HUDEP-2 (cell line): ENCODE results near the gene KRT78.
"Not testable (repeated sequence)": the region's sequence is repeated elsewhere in the genome, so short reads cannot be mapped to it uniquely, and the experiment has no call there.

Experiments used
- DNase-seq, 76 experiments: peaks; one replicate each; lab custom pipeline; 2025; ENCODE audit not compliant: unreplicated experiment in 76 of 76; lab: John Stamatoyannopoulos, UW

KRT78 gene

DNA sequence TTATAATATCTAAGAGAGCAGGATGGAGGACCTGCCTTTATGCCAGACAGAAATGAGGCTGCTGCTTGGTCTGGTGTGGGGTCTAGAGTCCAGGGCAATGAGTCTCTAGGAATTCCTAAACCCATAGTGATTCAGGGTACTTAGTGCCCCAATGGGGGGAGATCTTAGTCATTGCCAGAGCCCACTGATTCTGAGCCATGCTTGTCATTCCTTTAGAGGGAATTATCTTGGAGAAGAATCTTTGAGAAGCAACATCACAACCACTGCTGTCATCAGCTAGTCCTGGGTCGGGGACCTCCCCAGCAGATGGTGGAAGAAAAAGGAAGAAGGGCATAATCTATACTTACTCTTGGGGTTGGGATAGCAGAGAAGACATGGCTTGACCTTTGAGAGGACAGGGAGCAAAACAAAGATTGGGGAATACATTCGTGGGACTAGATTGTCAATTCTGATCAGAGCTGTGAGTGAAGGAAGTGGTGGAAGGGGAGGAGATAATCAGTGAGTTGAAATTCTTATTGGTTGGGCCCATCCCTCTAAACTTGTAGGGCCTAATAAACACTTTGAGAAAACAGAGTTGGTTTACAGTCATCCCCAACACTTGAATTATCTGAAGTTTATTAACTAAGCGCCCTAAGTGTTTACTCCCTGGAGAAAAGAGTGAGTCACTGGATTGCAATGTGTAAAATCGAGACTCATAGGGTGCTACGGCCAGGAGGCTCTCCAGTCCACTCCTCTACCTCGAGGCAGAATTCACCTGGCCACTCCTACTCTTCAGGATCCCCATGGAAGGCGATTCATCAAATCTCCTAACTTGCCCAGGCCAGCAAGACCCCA lies 49.9 kb downstream of the KRT78 start:
- DNase-seq, result no peak

DNA sequence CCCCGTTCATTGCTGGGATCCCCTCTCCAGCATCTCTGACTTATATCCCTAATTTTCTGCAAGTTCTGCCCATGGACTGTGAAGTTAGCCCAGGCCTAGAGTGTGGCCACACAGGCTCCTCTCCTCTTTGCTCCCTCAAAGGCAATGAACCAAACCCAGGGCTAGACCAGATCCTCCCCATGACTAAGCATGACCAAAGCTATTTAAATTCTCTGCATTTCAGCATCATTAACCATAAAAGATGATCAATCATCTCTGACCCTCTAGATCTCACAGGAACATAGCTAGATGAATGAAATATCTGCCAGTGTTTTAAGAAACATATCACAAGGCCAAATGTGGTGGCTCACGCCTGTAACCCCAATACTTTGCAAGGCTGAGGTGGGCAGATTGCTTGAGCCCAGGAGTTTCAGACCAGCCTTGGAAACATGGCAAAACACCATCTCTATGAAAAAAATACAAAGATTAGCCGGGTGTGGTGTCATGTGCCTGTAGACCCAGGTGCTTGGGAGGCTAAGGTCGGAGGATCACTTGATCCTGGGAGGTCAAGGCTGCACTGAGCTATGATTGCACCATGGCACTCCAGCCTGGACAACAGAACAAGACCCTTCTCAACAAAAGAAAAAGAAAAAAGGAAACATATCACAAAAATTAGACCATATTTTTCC lies 50.7 kb downstream of the KRT78 start:
- peak in 7 of 76 experiments; percentile 7 to 29 (median 17) for DNase-seq

DNA sequence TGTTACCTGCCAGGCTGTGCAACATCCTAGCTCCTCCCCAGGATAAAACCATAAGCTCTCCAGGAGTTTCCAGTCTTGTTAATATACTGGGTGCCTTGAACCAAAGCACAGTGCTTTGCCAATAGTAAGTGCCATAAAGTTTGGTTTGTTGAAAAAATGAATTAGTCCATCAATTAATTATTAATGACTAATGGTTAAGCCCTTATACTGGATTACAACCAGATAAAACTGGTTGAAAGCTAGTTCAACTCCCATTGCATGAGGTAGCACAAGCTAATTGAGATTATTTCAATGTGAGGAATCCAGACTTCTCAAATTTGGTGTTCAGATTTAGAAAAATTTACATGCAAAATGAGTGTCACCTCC lies 51.3 kb downstream of the KRT78 start:
- DNase-seq, result no peak

DNA sequence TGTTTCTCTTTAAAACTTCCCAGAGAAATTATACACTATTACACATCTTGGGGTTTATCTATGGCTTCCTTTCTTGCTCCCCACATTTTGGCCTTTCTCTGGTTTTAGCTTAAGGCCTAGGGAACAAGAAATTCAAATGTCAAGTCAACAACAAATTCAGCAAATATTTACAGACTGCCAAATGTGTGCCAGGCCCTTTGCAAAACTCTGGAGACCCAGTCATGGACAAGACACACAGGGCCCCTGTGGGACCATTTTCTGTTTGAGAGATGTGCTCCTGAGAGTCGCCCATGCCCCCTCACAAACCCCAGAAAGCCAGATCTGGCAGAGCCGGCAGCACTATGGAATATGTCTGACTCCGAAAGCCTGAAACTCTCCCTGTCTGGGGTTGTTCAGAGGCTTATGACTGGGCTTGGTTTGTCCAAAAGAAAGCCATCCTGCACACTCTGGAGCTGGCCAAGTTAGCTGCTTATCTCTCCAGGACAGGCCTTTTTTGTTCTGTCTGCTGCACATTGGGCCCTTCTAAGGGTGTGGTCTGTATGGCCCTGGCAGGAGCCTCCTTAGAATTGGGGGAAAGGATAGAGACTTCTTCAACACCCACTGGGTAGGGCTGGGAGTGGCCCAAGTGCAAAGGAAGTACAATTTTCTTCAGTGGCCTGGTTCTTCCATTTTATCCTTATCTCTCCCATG lies 51.8 kb downstream of the KRT78 start:
- peak in 75 of 76 experiments; percentile 17 to 95 (median 83) for DNase-seq

DNA sequence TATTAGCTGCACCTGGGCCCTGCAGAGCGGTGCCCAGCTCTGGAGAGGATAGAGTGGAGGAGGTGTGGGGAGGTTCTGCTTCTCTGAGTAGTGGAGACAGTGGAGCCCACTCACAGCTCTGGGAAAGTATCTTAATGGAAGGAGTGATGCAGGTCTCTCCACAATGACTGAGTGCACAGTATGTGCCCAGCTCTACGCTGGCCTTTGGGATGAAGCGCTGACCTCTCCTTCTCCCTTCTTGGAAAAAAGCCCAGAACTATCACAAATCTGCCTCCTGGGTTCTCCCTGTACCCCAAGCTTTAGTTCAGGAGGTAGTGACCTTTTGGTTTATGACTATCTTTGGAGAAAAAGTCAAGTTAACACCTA lies 52.4 kb downstream of the KRT78 start:
- no peak for DNase-seq

DNA sequence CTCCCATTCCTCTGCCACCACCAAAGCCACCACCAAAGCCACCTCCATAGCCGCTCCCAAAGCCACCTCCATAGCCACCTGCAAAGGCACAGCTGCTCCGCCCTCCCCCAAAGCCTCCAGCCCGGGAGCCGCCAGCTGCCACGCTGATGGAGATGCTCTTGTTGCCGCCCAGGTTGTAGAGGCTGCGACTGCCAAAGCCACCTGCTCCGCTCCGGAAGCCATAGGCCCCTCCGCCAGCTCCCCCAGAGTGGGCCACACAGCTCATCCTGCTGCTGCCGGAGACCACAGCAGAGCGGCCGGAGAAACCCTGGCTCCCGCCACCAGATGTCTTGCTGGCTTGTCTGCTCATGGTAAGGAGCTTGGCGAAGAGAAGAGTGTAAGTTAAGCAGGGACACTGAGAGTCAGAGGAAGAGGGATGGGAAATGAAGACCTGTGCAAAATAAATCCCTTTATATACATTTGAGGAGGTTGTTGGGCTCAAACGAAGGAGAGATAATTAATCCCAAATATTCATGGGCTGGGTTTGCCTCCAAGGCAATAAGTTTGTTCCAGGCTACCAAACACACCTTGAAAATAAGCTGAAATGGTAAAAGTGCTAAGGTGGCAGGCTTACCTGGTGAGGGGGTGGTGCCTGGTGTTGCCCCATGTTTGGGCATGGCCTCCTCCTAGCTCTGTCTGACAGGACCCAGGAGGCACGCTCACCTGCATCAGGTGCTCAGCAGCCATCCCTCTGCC lies 52.9 kb downstream of the KRT78 start, which contains the start of gene KRT3:
KRT3 (minus strand) TSS at position 424 of the 735 bp plus-strand sequence; CDS start at position 349, 75 bp downstream.
- DNase-seq, result no peak

DNA sequence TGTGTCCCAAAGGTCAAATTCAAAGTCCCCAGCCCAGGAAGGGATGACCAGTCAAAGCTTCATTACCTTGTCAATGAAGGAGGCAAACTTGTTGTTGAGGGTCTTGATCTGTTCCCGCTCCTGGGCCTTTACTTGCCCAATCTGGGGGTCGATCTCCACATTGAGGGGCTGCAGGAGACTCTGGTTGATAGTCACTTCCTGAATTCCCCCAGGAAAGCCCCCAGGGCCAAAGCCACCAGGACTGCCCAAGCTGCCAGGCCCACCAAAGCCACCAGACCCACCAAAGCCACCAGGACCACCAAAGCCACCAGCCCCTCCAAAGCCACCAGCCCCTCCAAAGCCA lies 53.5 kb downstream of the KRT78 start:
- DNase-seq, result not testable (repeated sequence)

DNA sequence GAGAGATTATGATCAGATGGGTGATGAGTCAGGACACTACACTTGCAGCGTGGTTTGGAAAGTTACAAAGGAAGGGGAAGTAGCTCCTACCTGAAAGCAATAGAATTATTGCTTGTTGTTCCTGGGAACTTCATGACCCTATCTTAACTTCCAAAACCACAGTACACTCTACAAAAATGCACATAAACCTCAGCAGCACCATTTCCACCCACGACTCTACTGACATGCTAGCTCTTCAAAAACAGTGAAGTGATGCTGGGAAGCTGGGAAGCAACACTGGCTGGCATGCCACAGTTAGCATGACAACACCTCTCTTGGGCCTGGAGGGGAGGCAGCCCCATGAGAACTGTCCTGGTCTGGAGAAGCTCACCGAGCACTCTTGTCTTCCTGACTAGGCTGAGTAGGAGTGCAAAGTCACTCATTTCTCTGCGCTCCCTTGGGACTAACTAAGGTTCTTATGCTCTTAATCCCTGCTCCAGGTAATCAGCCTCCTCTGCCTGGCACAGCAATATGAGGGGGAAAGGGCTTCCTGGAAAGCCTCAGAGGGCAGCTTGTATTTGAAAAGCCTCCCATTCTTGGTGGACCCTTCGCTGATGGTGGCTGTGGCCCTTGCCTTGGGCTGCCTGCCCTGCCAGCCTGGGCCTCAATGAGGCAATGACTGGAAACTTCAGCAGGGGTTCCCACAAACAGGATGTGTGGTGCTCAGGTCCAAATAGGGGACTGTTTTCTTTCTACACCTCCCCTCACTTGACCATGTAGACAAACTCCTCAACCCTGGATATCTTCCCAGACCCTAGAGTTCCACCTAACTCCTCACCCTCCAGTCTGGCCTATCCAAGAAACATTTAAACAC lies 54.1 kb downstream of the KRT78 start:
- DNase-seq, result no peak

DNA sequence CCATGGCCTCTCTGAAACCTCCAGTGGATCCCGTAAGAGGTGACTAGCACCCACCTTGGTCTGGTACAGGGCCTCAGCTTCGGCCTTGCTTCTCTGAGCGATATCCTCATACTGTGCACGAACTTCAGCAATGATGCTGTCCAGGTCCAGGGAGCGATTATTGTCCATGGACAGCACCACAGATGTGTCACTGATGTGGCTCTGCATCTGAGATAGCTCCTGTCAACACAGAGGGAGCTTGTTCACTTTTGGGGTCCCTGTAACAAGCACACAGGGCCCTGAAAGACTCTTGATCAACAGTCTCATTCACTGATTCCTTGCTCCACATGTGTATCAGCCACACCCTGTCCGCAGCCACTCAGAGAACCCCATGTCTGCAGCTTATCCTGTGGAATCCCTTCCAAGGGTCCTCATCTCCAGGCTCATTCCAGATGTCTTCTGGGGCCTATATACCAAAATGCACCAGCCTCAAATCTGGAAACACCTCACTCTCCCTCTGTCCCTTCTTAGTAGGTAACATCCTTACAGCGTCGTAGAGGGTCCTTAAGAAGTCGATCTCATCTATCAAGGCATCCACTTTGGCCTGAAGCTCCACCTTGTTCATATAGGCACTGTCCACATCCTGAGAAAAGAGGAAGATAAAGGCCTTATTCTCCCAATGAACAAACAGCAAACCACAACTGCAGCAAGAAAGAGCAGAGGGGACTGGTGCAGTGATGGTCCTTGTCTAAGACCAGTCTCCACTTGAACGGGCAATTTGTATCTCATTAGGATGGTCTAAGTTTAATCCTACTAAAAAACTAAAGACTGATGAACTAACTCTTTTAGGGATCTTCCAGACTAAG lies 56.4 kb downstream of the KRT78 start:
- DNase-seq, result no peak

DNA sequence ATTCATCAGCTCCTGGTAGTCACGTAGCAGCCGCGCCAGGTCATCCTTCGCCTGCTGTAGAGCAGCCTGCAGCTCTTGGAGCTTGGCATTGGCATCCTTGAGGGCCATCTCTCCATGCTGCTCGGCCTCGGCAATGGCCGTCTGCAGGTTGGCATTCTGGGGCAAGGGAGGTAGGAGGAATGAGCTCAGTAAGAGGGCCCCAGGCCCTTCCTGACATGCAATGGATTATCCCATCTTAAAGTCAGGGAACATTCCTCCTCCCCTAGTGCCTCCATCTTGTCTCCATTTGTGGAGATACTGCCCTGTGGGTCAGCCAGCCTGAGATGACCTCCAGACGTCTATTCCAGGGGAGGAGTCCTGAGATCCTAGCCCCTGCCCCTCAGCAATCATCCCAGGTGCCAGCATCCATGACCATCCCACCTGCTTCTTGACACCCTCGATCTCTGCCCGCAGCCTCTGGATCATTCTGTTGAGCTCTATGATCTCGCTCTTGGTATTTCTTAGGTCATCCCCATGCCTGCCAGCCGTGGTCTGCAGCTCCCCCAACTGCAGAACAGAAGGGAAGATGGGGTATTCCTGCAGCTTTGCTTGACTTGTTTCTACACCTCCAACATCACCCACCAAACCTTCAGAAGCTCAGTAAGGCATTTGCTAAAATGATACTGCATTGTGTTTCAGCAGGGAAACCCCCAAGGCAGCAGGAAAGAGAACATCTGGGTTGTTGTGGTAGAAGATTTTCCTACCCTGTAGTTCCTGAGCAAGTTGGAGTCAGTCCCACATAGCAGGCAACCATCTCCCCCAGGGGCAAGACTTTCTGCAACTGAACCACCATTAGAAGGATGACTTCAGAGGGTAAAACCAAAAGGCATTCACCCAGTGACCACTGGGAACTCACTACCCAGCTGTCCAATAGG lies 57.3 kb downstream of the KRT78 start:
- DNase-seq, result no peak

DNA sequence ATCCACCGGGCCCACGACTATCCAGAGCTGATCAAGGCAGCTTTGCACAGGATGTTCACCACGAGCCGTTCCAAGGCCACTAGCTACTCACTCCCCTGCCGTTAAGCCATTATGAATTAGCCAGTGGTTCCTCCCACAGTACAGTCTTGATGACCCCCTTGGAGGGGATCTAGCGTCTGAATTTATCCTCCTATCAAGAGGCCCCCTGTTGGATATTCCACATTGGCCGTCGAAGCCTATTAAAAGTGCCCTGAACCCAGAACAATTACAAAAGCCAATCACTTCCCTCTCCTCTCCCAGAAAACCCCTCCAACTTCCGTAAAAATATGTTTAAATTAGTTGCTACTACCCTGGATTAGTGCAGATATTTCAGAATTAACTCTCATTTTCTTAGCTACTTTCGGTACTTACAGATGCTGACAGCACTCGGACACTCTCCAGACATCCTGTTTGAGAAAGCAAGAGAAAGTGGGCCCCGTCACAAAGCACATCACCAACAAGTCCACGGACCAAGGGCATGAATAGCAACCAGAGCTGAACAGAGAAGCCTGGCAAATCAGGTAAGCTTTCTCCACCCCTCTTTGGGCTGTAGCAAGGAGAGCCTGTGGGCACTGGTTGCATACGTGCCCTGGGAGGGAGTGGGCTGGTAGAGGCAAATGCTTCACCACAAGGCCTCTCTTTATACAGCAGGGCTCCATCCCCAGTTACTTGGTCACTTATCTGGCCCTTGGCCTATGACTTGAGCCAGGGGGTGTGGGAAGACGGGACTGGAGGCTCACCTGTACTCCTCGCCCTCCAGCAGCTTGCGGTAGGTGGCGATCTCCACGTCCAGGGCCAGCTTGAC lies 58.1 kb downstream of the KRT78 start:
- no peak for DNase-seq

DNA sequence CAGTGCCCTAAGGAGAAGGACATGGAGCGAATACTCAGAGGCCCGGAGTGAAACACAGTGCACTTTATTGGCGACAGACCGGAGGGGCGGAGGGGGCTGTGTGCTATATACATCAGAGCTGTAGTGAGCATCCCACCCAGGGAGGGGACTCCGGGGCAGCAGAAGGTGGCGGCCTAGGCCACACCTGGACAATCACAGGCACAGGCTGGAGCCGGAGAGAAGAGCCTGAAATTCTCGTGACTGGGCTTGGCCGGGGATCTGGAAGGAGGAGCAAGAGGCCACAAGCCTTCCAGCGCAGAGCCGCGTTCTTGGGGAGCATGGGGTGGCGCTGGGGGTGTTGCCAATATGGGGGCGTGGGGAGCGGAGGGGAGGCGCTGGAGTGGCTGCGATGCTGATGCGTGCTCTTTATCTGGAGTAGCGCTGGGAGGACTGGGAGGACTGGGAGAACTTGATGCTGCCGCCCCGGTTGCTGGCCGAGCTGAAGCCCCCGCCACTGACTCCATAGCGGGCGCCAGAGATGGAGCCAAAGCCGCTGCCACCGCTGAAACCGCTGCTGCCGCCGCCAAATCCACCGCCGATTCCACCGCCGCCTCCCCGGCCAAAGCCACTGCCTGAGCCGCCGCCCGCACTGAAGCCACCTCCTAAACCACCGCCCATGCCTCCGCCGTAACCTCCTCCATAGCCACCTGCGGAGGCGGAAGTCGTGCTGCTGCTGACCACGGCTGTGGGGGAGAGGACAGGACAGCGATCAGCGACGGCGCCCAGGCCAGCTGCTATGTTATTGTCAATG lies 59.0 kb downstream of the KRT78 start:
- DNase-seq, result peak in 41 of 76 experiments; percentile 5 to 66 (median 26)

DNA sequence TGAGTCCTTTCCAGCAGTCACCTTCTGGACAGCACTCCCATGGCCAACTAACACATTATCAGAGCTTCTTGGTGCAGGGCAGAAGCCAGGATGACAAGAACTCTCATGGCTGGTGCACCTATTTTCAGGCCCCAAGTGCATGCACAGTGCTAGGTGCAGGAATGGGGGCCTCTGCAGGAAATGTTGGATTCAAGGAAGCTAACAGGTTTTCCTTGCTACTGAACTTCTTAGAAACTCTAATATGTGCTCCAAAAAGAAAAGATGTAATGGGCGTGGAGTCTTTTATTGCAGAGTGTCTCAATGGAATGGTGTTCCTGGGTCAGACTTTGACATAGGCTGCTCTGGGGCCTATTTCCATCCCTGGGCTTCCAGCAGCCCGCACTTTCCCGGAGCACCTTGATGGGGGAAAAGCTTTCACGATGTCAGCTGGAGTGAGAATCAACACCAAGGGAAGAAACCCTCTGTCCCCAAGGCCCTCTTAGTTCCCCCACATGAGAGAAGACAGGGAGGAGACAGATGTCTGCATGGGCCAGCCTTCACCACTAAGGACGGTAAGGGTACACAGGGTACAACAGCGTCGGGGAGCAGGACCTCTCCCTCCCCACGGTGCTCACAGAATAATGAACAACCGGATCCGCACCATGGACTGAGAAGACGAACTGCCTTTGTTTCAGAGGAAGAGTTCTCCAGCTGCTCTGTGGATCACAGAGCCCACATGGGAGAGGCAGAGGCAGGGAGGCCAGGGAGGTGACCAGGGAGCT lies 59.7 kb downstream of the KRT78 start:
- DNase-seq, result no peak

DNA sequence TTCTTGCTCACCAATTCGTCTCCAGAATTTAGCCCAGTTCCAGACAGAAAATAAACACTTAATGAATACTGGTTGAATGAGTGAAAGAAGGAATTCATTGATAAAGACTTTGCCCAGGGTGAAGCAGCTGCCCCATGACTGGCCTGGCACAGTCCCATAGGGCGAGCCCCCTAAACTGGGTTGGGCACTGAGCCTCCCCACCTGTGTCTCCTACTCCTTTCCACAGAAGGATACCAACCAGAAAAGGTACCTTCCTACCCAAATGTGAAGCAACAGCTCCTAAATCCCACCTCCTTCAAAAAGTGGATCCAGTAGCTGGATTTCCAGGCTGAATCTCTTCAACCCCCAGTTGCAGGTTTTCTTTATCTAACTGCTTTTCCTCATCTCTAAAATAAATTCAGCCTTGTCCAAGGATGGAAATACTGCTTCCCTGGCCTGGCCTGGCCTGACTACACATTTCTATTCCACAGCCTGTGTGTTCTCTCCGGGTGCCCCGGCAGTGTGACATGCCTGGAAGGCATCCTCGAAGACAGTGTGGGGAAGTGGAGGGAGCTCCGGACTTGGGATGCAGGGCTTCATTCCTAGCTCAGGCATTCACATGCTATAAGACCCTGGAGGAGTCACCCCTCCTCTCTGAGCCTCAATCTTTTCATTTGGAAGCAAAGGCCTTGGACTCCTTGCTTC lies 60.5 kb downstream of the KRT78 start:
- DNase-seq, result no peak
